Measurements from ENCODE around the gene SDF2L1.
A peak's percentile ranks its signal among the peaks of the same experiment; 100 is the strongest.
"Not testable (repeated sequence)": the region's sequence is repeated elsewhere in the genome, so short reads cannot be mapped to it uniquely, and the experiment has no call there.

Gene SDF2L1

DNA sequence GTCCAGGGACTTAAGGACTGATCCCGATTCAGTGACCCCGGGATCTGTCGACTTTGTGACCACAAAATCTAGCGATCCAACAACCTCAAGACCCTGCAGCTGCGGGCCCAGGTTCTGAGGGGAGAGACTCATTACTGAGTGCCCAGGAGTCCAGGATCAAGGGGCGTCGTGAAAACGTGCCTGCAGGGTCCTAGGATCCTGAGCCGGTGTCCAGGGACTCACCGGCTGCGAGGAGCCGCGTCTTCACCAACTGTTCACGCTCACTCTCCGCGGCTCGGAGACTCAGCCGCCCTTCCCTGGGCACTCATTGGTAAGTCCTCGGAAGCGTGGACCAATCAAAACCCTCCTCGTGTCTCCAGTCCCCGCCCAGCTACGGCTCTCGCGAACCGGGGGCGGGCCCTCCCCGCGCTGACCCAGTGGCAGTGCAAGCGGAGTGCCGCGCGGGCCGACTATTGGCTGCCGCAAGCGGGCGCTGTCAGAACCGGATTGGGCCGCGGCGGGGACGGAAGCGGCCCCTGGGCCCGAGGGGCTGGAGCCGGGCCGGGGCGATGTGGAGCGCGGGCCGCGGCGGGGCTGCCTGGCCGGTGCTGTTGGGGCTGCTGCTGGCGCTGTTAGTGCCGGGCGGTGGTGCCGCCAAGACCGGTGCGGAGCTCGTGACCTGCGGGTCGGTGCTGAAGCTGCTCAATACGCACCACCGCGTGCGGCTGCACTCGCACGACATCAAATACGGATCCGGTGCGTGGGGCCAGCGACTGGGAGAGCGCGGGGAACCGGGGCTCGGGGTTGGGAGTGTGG is at the start of gene SDF2L1:
TSS of gene SDF2L1 (plus strand) at position 514 of the 795 bp plus-strand sequence. CDS start at position 549, 35 bp downstream.
- intact Hi-C loops (cut with DNase I) = no loop called here
- peak; percentile 95 to 100 (median 98) for DNase-seq

GRCh38 chr22:21592422-21592821 is 49.7 kb upstream of the SDF2L1 start:
- intact Hi-C loops (cut with DNase I) = no loop called here
- DNase-seq = no peak

DNA sequence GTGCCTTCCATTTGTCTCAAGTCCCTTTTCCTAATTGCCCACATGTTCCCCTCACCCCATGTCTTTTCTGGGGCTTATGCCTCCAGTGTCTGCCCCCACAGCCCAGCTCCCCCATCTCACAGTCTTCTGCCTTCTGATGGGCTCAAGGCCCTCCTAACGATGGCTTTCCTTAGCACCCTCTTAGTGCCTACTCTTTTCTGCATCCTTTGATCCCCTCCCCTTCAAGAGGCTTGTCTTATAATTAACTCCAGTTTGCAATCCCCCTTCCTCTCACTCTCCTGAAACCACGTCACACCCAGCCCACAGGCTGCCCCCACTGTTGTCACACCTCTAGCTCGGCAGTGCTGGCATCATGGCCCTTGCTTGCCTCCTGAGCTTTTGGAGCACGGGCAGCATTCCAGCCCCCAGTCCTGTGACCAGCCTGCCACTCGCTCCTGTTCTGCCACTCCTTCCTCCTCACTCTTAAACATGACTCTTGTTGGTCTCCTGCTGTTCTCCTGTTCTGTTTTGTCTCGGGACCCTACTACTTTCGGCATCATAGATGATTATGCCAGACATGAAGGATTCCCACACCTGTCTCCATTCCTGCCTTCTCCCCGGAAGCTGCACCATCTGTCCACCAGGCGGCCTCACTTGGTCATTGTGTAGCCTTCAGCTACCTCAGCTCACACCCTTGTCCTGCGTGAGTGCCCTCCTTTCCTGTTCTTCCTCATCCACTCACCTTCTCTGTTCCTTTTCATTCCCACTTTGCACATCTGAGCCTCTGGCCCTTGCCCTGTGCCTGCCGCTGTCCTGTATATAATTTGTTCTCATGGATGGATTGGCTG is 48.5 kb upstream of the SDF2L1 start:
- intact Hi-C loops (cut with DNase I) = no loop called here
- peak in 6 of 10 donors; percentile 13 to 84 (median 26) for DNase-seq

DNA sequence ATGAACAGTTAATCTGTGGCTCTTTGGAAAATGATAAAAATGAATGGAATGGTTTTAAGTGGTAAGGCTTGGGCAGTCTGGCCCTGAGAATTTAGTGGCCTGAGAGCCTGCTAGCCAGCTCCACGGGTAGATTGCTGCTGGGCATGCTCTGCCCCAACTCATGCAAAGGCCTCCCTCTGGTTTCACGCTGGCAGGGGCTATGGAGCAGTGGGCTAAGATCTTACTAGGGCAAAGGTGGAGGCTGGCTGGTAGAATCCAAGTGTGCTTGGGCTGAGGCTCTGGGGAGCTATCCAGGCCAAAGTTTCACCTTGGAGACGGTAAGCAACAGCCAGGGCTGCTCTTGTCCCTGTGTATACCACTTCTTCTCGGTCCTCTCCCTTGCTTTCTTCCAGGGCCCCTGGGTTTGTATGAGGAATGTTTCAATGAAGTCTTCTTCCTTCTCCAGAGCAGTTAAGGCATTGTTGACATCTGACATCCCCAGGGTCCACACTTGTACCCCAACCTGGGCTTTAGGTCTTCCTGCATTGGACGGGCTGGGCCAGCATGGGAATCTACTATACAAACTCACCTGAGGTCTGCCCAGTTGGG is 47.1 kb upstream of the SDF2L1 start:
- intact Hi-C loops (cut with DNase I) = no loop called here
- peak in 1 of 10 donors; percentile 13 for DNase-seq

- intact Hi-C loops (cut with DNase I); DNase-seq: not testable (repeated sequence)
These were observed 45.6 kb upstream of the SDF2L1 start for GRCh38 chr22:21596356-21597135.

- intact Hi-C loops (cut with DNase I) = no loop called here
- DNase-seq = no peak
These were observed 43.8 kb upstream of the SDF2L1 start for GRCh38 chr22:21598302-21598701.

- intact Hi-C loops (cut with DNase I) = no loop called here
- DNase-seq = peak in 1 of 10 donors; percentile 11
These were observed 42.8 kb upstream of the SDF2L1 start for GRCh38 chr22:21599053-21599893.

DNA sequence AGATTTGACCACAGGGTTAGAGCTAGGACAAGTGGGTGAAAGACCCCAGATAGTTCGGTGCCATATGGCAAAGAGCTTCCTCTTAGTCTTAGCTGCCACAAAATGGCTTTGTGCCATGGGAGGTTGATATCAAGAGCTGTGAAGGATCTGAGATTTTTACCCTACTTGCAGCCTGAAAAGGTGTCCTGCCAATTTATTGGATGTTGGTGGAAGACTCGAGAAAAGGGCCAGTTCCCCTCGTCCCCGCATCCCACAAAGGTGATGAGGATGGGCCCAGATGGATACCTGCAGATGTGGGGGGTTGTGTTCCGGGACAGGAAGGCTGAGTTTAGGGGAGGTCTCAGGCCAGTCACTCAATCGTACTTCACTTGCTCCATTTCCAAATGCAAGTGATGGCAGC is 39.5 kb upstream of the SDF2L1 start:
- intact Hi-C loops (cut with DNase I) = no loop called here
- DNase-seq = no peak

DNA sequence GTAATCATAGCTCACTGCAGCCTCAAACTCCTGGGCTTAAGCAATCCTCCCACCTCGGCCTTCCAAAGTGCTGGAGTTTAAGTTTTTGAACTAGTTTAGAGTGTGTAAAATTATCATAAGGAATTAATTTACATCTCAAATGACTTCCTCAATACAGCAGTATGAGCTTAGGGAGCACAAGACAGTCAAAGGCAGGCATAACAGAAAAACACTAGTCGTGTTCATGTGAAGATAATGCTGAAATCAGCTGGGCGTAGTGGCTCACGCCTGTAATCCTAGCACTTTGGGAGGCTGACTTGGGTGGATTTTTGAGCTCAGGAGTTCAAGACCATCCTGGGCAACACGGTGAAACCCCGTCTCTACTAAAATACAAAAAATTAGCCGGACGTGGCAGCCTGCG is 38.1 kb upstream of the SDF2L1 start:
- intact Hi-C loops (cut with DNase I) = no loop called here
- peak in 1 of 10 donors; percentile 14 for DNase-seq

DNA sequence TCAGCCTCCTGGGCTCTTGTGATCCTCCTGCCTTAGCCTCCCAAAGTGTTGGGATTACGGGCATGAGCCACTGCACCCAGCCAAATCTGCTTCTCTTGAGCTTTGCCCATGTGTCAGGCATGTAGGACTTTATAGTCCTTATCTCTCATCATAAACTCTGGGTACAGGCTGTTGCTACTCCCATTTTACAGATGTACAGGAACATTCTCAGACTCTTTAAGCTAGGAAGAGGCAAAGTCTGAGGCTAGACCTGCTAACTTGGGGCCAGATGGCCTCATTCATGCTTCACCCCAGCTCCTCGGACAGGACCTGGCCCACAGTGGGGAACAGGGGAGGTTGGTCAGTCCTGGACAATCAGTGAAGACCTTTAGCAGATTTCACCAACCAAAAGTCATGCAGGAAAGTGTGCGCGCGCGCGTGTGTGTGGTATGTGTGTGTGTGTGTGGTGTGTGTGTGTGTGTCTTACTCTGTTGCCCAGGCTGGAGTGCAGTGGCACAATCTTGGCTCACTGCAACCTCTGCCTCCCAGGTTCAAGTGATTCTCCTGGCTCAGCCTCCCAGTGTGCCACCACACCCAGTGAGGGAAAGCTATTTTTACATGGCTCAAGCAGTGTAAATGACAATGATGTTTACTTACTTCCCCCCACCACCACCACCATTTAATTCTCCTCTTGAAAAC is 36.1 kb upstream of the SDF2L1 start:
- peak in 2 of 10 donors; percentile 5 to 53 for DNase-seq
- intact Hi-C loops (cut with DNase I) = no loop called here

GRCh38 chr22:21606775-21607174 is 35.3 kb upstream of the SDF2L1 start:
- peak in 1 of 10 donors; percentile 65 for DNase-seq
- intact Hi-C loops (cut with DNase I) = no loop called here

GRCh38 chr22:21609556-21610157 is 32.4 kb upstream of the SDF2L1 start:
- intact Hi-C loops (cut with DNase I) = not testable (repeated sequence)
- DNase-seq = peak in 1 of 10 donors; percentile 57

- intact Hi-C loops (cut with DNase I) = no loop called here
- DNase-seq = no peak
These were observed 30.7 kb upstream of the SDF2L1 start for GRCh38 chr22:21611210-21611977.

DNA sequence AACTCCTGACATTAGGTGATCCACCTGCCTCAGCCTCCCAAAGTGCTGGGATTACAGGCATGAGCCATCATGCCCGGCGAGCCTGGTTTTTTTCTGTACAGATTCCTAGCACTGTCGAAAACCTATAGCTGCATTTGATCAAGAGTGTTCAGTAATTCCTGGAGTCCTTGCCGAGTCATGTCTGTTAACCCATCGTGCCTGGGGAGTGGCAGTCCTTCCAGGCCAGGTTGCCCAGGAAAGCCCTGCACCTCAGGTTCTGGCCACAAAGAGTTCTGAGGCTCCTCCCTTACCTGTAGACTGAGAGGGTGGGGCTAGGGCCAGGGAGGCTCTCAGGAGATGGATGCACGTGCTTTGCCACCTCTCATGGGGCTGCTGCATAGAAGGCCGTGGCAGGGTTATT is 29.2 kb upstream of the SDF2L1 start:
- intact Hi-C loops (cut with DNase I) = no loop called here
- DNase-seq = no peak

DNA sequence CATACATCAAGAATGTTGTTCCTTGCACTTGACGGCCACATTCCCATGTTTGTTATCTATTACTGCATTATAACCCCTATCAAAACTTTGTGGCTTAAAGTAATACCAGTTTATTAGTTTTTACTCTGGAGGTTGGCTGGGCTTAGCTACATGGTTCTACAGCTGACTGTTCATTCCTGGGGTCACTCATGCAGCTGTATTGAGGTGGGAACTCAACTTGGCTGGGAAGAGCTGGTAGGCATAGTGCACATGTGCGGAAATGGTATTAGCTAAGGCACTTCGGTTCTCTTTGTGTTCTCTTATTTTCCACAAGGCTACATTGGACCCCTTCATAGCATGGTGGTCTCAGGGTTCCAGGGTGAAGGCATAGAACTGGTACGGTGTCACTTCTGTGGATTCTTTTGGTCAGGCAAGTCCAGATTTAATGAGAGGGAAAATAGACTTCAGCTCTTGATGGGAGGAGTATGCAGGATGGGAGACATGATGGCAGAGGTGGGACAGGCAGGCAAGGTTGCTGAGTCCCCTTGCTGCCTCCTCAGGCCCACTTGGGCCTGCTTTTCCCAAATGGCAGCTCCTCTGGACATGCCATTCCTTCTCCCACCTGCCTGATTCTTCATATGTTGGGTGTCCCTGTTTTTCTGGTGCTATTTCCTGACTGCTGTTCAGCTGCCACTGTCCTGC is 28.4 kb upstream of the SDF2L1 start:
- intact Hi-C loops (cut with DNase I) = no loop called here
- DNase-seq = peak in 1 of 10 donors; percentile 18

GRCh38 chr22:21615731-21616130 is 26.4 kb upstream of the SDF2L1 start:
- no peak for DNase-seq
- intact Hi-C loops (cut with DNase I) = no loop called here

DNA sequence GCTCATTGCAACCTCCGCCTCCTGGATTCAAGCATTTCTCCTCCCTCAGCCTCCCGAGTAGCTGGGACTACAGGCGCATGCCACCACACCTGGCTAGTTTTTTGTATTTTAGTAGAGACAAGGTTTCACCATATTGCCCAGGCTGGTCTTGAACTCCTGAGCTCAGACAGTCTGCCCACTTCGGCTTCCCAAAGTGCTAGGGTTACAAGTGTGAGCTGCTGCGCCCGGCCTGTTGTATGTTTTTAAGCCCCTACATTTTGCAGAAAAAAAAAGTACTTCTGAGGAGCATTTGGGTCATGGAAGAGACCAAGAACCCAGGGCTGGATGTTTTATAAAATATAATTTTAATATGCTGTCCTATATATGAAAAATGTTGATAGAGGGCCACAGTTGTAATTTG is 24.8 kb upstream of the SDF2L1 start:
- DNase-seq; intact Hi-C loops (cut with DNase I): not testable (repeated sequence)

Measured in posterior cingulate gyrus (tissue), 11 donors.